Liver (tissue), 9 donors: ENCODE measurements around the gene GFPT2. TPM values are rescaled to one million over a fixed set of nuclear protein-coding genes. Genes with fewer than 3 reads are reported as not detected.

Experiments
- DNase-seq: peaks from one replicate; pipeline ENCODE4 v3.0.0-alpha.2; 2017; ENCODE audit warnings: low spot score
- H3K27ac ChIP-seq, 2 donors: one replicate each; pipeline ENCODE4 v1.7.0; 2013; ENCODE audit warnings: inconsistent platforms in 2 of 2, low read length in 2 of 2, control low read depth in 1 of 2, low read depth in 1 of 2, mild to moderate bottlenecking in 1 of 2
- H3K27me3 ChIP-seq, 4 donors: one replicate each; pipeline versions ENCODE4 v1.6.1 to v1.7.0; 2013; ENCODE audit warnings: low read length in 3 of 4, inconsistent platforms in 1 of 4, mild to moderate bottlenecking in 1 of 4, moderate library complexity in 1 of 4; ENCODE audit not compliant: control insufficient read depth in 4 of 4, insufficient read depth in 4 of 4
- H3K36me3 ChIP-seq, 4 donors: one replicate each; pipeline versions ENCODE4 v1.6.1 to v1.7.0; 2013; ENCODE audit warnings: low read length in 3 of 4, mild to moderate bottlenecking in 3 of 4, low read depth in 1 of 4, moderate library complexity in 1 of 4; ENCODE audit not compliant: control insufficient read depth in 4 of 4, insufficient read depth in 3 of 4
- H3K4me1 ChIP-seq, 4 donors: one replicate each; pipeline versions ENCODE4 v1.6.1 to v1.7.0; 2013; ENCODE audit warnings: low read length in 3 of 4, mild to moderate bottlenecking in 3 of 4, moderate library complexity in 1 of 4; ENCODE audit not compliant: control insufficient read depth in 4 of 4, insufficient read depth in 4 of 4
- H3K4me3 ChIP-seq, 3 donors: one replicate each; pipeline versions ENCODE4 v1.6.1 to v1.7.0; 2013; ENCODE audit warnings: low read length in 3 of 3, control low read depth in 1 of 3, low read depth in 1 of 3, mild to moderate bottlenecking in 1 of 3
- H3K9ac ChIP-seq, 2 donors: one replicate each; pipeline ENCODE4 v1.7.0; 2013; ENCODE audit warnings: low read length in 2 of 2, mild to moderate bottlenecking in 2 of 2, moderate library complexity in 2 of 2, control low read depth in 1 of 2, low read depth in 1 of 2
- H3K9me3 ChIP-seq, 4 donors: one replicate each; pipeline versions ENCODE4 v1.6.1 to v1.7.0; 2013; ENCODE audit warnings: low read length in 3 of 4; ENCODE audit not compliant: control insufficient read depth in 4 of 4
- ATF3 ChIP-seq: IDR thresholded peaks from 2 replicates; pipeline ENCODE4 v1.6.1; 2016; ENCODE audit warnings: antibody characterized with exemption
- EGR1 ChIP-seq, 2 donors: IDR thresholded peaks; 2 replicates each; pipeline ENCODE4 v1.6.1; 2016 to 2018; ENCODE audit warnings: antibody characterized with exemption in 2 of 2, low read depth in 2 of 2
- FOXA1 ChIP-seq: IDR thresholded peaks from 2 replicates; pipeline ENCODE4 v1.6.1; 2016; ENCODE audit warnings: antibody characterized with exemption
- GABPA ChIP-seq, 2 donors: IDR thresholded peaks in 1 of 2; conservative IDR thresholded peaks in 1 of 2; 2 replicates each; pipeline ENCODE4 v1.6.1; 2016; ENCODE audit warnings: antibody characterized with exemption in 2 of 2, mild to moderate bottlenecking in 1 of 2, moderate library complexity in 1 of 2
- HNF4A ChIP-seq, 2 donors: conservative IDR thresholded peaks; 2 replicates each; pipeline ENCODE4 v1.6.1; 2016; ENCODE audit warnings: antibody characterized with exemption in 2 of 2, mild to moderate bottlenecking in 2 of 2
- MAX ChIP-seq: IDR thresholded peaks from 2 replicates; pipeline ENCODE4 v1.6.1; 2016; ENCODE audit warnings: antibody characterized with exemption
- NR2F2 ChIP-seq: IDR thresholded peaks from 2 replicates; pipeline ENCODE4 v1.6.1; 2016; ENCODE audit warnings: antibody characterized with exemption
- RAD21 ChIP-seq, 2 donors: IDR thresholded peaks; 2 replicates each; pipeline ENCODE4 v1.6.1; 2016; ENCODE audit warnings: antibody characterized with exemption in 2 of 2, mild to moderate bottlenecking in 2 of 2
- RXRA ChIP-seq, 2 donors: IDR thresholded peaks; 2 replicates each; pipeline ENCODE4 v1.6.1; 2017 to 2018; ENCODE audit warnings: antibody characterized with exemption in 2 of 2, mild to moderate bottlenecking in 1 of 2
- TAF1 ChIP-seq: conservative IDR thresholded peaks from 2 replicates; pipeline ENCODE4 v1.6.1; 2016; ENCODE audit warnings: antibody characterized with exemption, mild to moderate bottlenecking
- ZBTB33 ChIP-seq: IDR thresholded peaks from 2 replicates; pipeline ENCODE4 v1.6.1; 2016; ENCODE audit warnings: antibody characterized with exemption
- WGBS: extraction: QIAGEN DNeasy Blood & Tissue Kit; methylation state at CpG from one replicate; pipeline ENCODE4 v1.1.7; 2013; 5-methylcytosine and 5-hydroxymethylcytosine counted together
- polyA plus RNA-seq, 2 donors: library from polyadenylated mRNA; stranded (reverse) in 1 of 2; unstranded in 1 of 2; fragments of 200-250 nt in 1 of 2; fragments of >200 nt in 1 of 2; fragmentation: Nextera tagmentation in 1 of 2; extraction: Ambion mirVana in 1 of 2; gene quantifications; one replicate each; pipeline versions ENCODE4 v1.2.1 to v1.2.3, GENCODE V29; 2013 to 2015
- total RNA-seq, 2 donors: library from RNA; depleted of rRNA; stranded (reverse); fragments of >200 nt; gene quantifications; one replicate each; pipeline ENCODE4 v1.2.3, GENCODE V29; 2014
- TF ChIP-seq, protein P1 (sequence below): IDR thresholded peaks from 2 replicates; pipeline ENCODE4 v1.6.1; 2016; ENCODE audit warnings: antibody characterized with exemption, mild to moderate bottlenecking
- TF ChIP-seq, protein P2 (sequence below): fragments of 150-350 bp; IDR thresholded peaks from 2 replicates; pipeline ENCODE4 v1.5.1; 2017; ENCODE audit warnings: improper control_type of control experiment, low read depth, low read length; ENCODE audit not compliant: missing input control
- donor health status: healthy.
- donor health status: healthy.
- donor health status: healthy.
- donor health status: healthy.
- donor health status: healthy.

Gene GFPT2
- total and polyA plus RNA-seq, 4 donors: 0.32 to 1.8 (median 0.54) TPM

DNA sequence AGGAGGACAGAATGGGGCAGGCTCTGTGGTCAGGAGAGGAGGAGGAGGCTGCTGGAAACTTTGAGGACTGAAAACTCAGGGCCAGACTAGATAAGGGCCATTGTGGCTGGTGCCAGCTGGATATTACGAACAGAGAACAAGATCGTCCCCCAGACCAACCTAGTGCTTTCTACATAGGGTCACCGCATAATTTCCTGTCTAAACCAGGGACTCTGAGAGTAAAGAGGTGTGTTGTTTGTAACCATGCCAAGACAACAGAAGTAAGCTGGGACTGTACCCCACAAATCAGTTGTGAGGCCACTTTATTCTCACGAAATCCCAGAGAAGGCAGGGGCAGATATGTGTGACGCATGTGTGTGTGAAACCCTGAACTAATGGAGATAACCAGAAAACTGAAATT is 20.3 kb upstream of the GFPT2 start:
- 89% methylated on average over 5 of the region's 5 CpGs for WGBS
- no peak overlapping the region for H3K4me3 ChIP-seq
- no peak for DNase-seq

More for the DNA sequence above, 20.3 kb upstream of the GFPT2 start:
- H3K27ac ChIP-seq: no peak overlapping the region
- TF ChIP-seq FOXA1 (no peak), RXRA (IDR thresholded peaks at IDR 0.05) (no peak), ATF3 (no peak), ZBTB33 (no peak), GABPA (IDR thresholded peaks at IDR 0.05 in 1 of 2, conservative IDR thresholded peaks at IDR 0.05 in 1 of 2) (no peak), EGR1 (IDR thresholded peaks at IDR 0.05; ENCODE audit: low read depth in 2 of 2) (no peak), NR2F2 (no peak), RAD21 (IDR thresholded peaks at IDR 0.05) (no peak), HNF4A (conservative IDR thresholded peaks at IDR 0.05) (no peak), MAX (no peak), TAF1 (no peak)
- TF ChIP-seq, protein P1, sequence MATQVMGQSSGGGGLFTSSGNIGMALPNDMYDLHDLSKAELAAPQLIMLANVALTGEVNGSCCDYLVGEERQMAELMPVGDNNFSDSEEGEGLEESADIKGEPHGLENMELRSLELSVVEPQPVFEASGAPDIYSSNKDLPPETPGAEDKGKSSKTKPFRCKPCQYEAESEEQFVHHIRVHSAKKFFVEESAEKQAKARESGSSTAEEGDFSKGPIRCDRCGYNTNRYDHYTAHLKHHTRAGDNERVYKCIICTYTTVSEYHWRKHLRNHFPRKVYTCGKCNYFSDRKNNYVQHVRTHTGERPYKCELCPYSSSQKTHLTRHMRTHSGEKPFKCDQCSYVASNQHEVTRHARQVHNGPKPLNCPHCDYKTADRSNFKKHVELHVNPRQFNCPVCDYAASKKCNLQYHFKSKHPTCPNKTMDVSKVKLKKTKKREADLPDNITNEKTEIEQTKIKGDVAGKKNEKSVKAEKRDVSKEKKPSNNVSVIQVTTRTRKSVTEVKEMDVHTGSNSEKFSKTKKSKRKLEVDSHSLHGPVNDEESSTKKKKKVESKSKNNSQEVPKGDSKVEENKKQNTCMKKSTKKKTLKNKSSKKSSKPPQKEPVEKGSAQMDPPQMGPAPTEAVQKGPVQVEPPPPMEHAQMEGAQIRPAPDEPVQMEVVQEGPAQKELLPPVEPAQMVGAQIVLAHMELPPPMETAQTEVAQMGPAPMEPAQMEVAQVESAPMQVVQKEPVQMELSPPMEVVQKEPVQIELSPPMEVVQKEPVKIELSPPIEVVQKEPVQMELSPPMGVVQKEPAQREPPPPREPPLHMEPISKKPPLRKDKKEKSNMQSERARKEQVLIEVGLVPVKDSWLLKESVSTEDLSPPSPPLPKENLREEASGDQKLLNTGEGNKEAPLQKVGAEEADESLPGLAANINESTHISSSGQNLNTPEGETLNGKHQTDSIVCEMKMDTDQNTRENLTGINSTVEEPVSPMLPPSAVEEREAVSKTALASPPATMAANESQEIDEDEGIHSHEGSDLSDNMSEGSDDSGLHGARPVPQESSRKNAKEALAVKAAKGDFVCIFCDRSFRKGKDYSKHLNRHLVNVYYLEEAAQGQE: no peak
- TF ChIP-seq, protein P2, sequence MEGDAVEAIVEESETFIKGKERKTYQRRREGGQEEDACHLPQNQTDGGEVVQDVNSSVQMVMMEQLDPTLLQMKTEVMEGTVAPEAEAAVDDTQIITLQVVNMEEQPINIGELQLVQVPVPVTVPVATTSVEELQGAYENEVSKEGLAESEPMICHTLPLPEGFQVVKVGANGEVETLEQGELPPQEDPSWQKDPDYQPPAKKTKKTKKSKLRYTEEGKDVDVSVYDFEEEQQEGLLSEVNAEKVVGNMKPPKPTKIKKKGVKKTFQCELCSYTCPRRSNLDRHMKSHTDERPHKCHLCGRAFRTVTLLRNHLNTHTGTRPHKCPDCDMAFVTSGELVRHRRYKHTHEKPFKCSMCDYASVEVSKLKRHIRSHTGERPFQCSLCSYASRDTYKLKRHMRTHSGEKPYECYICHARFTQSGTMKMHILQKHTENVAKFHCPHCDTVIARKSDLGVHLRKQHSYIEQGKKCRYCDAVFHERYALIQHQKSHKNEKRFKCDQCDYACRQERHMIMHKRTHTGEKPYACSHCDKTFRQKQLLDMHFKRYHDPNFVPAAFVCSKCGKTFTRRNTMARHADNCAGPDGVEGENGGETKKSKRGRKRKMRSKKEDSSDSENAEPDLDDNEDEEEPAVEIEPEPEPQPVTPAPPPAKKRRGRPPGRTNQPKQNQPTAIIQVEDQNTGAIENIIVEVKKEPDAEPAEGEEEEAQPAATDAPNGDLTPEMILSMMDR: no peak
- H3K4me1 ChIP-seq: no peaks in the 10 kb centered on the region
- H3K27me3 ChIP-seq: no peaks in the 10 kb centered on the region
- H3K9me3 ChIP-seq: no peaks in the 10 kb centered on the region
- no peaks in the 10 kb centered on the region for H3K36me3 ChIP-seq
- no peak overlapping the region for H3K9ac ChIP-seq
